GM12878 (cell line): ENCODE measurements around the gene TOMM40L. TPM values are rescaled to one million over a fixed set of nuclear protein-coding genes. Genes with fewer than 3 reads are reported as not detected.

Source experiments
- ATAC-seq: fragments of 200-7000 bp; cut with Tn5 transposase; 3 replicates; pipeline ENCODE4 v1.9.1; 2020; ENCODE audit warnings: mild to moderate bottlenecking, moderate library complexity
- BruUV-seq: library from RNA; stranded (reverse); fragments of 400-500 nt; replicated peaks from 2 replicates; lab custom pipeline; 2021; lab: Mats Ljungman, UMichigan
- CTCF ChIA-PET: fragments of 300-600 bp; sonication (Branson Sonifier 250); formaldehyde crosslinking; extraction: SDS; loops from one replicate; lab custom pipeline; 2021; ENCODE audit warnings: inconsistent platforms; lab: Yijun Ruan, JAX
- POLR2A ChIA-PET: fragments of 350-600 bp; formaldehyde crosslinking; extraction: SDS; loops from one replicate; lab custom pipeline; 2021; ENCODE audit warnings: inconsistent platforms; lab: Charles Lee
- RAD21 ChIA-PET: fragments of 300-600 bp; sonication (Branson Sonifier 250); formaldehyde crosslinking; loops from one replicate; lab custom pipeline; 2023; ENCODE audit warnings: antibody characterized with exemption; ENCODE audit not compliant: unreplicated experiment; lab: Charles Lee
- SMC1A ChIA-PET: fragments of 300-600 bp; sonication (Branson Sonifier 250); formaldehyde crosslinking; loops from one replicate; lab custom pipeline; 2023; ENCODE audit not compliant: unreplicated experiment, uncharacterized antibody; lab: Charles Lee
- DNase-seq: peaks from one replicate; pipeline ENCODE4 v3.0.0-alpha.2; 2011; ENCODE audit warnings: low read depth, low spot score
- FAIRE-seq: peaks from 3 replicates; lab custom pipeline; 2011; peaks lifted over from hg19 to GRCh38; lab: Jason Lieb, UNC
- H2AFZ ChIP-seq: 2 replicates; pipeline ENCODE4 v1.6.0; 2011; ENCODE audit warnings: low read depth, low read length, control low read depth; ENCODE audit not compliant: control insufficient read depth
- H3K27ac ChIP-seq: 2 replicates; pipeline ENCODE4 v1.5.1; 2011; ENCODE audit warnings: control low read depth; ENCODE audit not compliant: control insufficient read depth, insufficient read depth
- H3K27me3 ChIP-seq, 2 experiments: replicated peaks in 1 of 2; 2 replicates each; pipeline versions ENCODE4 v1.6.0 to v1.6.1; 2011; ENCODE audit warnings: low read length in 1 of 2; ENCODE audit not compliant: control insufficient read depth in 2 of 2, insufficient read depth in 2 of 2
- H3K36me3 ChIP-seq, 2 experiments: 2 replicates each; pipeline ENCODE4 v1.5.1; 2011; ENCODE audit warnings: low read length in 1 of 2; ENCODE audit not compliant: control insufficient read depth in 2 of 2, insufficient read depth in 2 of 2
- H3K4me1 ChIP-seq: 2 replicates; pipeline ENCODE4 v1.6.1; 2011; ENCODE audit warnings: mild to moderate bottlenecking, low read length, moderate library complexity, mixed read lengths; ENCODE audit not compliant: control insufficient read depth, insufficient read depth
- H3K4me2 ChIP-seq: 2 replicates; pipeline ENCODE4 v1.6.0; 2011; ENCODE audit warnings: control low read depth; ENCODE audit not compliant: control insufficient read depth, insufficient read depth
- H3K4me3 ChIP-seq: fragments of 200-600 bp; sonication (generic); 2 replicates; pipeline ENCODE4 v1.5.1; 2016
- H3K79me2 ChIP-seq: 2 replicates; pipeline ENCODE4 v1.6.0; 2011; ENCODE audit warnings: low read length; ENCODE audit not compliant: control insufficient read depth, insufficient read depth
- H3K9ac ChIP-seq: 2 replicates; pipeline ENCODE4 v1.8.0; 2011; ENCODE audit warnings: low read length, control low read depth, mixed read lengths; ENCODE audit not compliant: control insufficient read depth, insufficient read depth
- H3K9me3 ChIP-seq: replicated peaks from 3 replicates; pipeline ENCODE4 v1.5.1; 2011; ENCODE audit warnings: mild to moderate bottlenecking, low read length; ENCODE audit not compliant: control insufficient read depth, insufficient read depth
- H4K20me1 ChIP-seq: 2 replicates; pipeline ENCODE4 v1.6.0; 2011; ENCODE audit not compliant: control insufficient read depth, insufficient read depth
- ATF7 ChIP-seq: fragments of 450-650 bp; IDR thresholded peaks from 2 replicates; pipeline ENCODE4 v1.6.1; 2016; ENCODE audit warnings: low read depth, mild to moderate bottlenecking
- BACH1 ChIP-seq: fragments of 450-650 bp; IDR thresholded peaks from 2 replicates; pipeline ENCODE4 v1.6.1; 2017; ENCODE audit warnings: mild to moderate bottlenecking, borderline replicate concordance
- BHLHE40 ChIP-seq, 2 experiments: fragments of 450-650 bp in 1 of 2; IDR thresholded peaks; 2 replicates each; pipeline ENCODE4 v1.6.1; 2011 to 2017; ENCODE audit warnings: low read depth in 2 of 2, borderline replicate concordance in 1 of 2, improper control_type of control experiment in 1 of 2, low read length in 1 of 2, mild to moderate bottlenecking in 1 of 2
- CHD2 ChIP-seq: IDR thresholded peaks from 2 replicates; pipeline ENCODE4 v1.6.1; 2011; ENCODE audit warnings: low read depth, low read length, improper control_type of control experiment, borderline replicate concordance
- GATAD2B ChIP-seq: fragments of 450-650 bp; conservative IDR thresholded peaks from 2 replicates; pipeline ENCODE4 v1.6.1; 2017; ENCODE audit warnings: low read depth, mild to moderate bottlenecking, moderate library complexity
- IKZF1 ChIP-seq: fragments of 450-650 bp; conservative IDR thresholded peaks from 2 replicates; pipeline ENCODE4 v1.6.1; 2017; ENCODE audit warnings: antibody characterized with exemption, mild to moderate bottlenecking
- JUNB ChIP-seq: IDR thresholded peaks from 2 replicates; pipeline ENCODE4 v1.6.1; 2016; ENCODE audit warnings: antibody characterized with exemption, mild to moderate bottlenecking
- KDM1A ChIP-seq: fragments of 200-600 bp; sonication (generic); IDR thresholded peaks from 2 replicates; pipeline ENCODE4 v1.6.1; 2016; ENCODE audit warnings: borderline replicate concordance
- NBN ChIP-seq: fragments of 450-650 bp; IDR thresholded peaks from 2 replicates; pipeline ENCODE4 v1.6.1; 2016
- POLR2AphosphoS2 ChIP-seq: IDR thresholded peaks from 2 replicates; pipeline ENCODE4 v1.6.1; 2011; ENCODE audit warnings: low read depth, mild to moderate bottlenecking, low read length, improper control_type of control experiment, moderate library complexity
- POU2F2 ChIP-seq: IDR thresholded peaks from 3 replicates; pipeline ENCODE4 v1.6.1; 2011; ENCODE audit warnings: low read depth, mild to moderate bottlenecking, low read length, borderline replicate concordance
- SIN3A ChIP-seq: IDR thresholded peaks from 2 replicates; pipeline ENCODE4 v1.6.1; 2012; ENCODE audit warnings: low read depth, low read length, improper control_type of control experiment
- SP1 ChIP-seq: IDR thresholded peaks from one replicate; pipeline ENCODE4 v1.6.1; 2011; ENCODE audit warnings: low read depth, low read length
- SUPT20H ChIP-seq: IDR thresholded peaks from 2 replicates; pipeline ENCODE4 v1.6.1; 2011; ENCODE audit warnings: low read depth, mild to moderate bottlenecking, low read length, moderate library complexity, borderline replicate concordance; ENCODE audit not compliant: control insufficient read depth
- TCF3 ChIP-seq: IDR thresholded peaks from 2 replicates; pipeline ENCODE4 v1.6.1; 2012; ENCODE audit warnings: low read depth, mild to moderate bottlenecking, low read length, borderline replicate concordance; ENCODE audit not compliant: insufficient read depth
- YBX1 ChIP-seq: fragments of 450-650 bp; IDR thresholded peaks from 2 replicates; pipeline ENCODE4 v1.6.1; 2016; ENCODE audit warnings: antibody characterized with exemption
- YY1 ChIP-seq: IDR thresholded peaks from 2 replicates; pipeline ENCODE4 v1.6.1; 2011; ENCODE audit warnings: low read depth, mild to moderate bottlenecking, low read length
- ZNF207 ChIP-seq: fragments of 450-650 bp; IDR thresholded peaks from 2 replicates; pipeline ENCODE4 v1.6.1; 2014; ENCODE audit warnings: antibody characterized with exemption, mild to moderate bottlenecking, borderline replicate concordance
- WGBS: methylation state at CpG from one replicate; pipeline ENCODE4 v1.1.6; 2016; ENCODE audit warnings: low lambda C conversion rate; ENCODE audit not compliant: insufficient replicate concordance, insufficient coverage; ENCODE audit errors: missing lambda C conversion rate; 5-methylcytosine and 5-hydroxymethylcytosine counted together
- in situ Hi-C: fragments of 300-500 bp; cut with MboI; formaldehyde crosslinking; loops from 9 replicates; pipeline ENCODE4 v1.14.3; 2018; ENCODE audit warnings: mixed read lengths
- intact Hi-C: fragments of 100-400 bp; cut with micrococcal nuclease; formaldehyde crosslinking; loops from one replicate; pipeline ENCODE4 v1.14.2; 2022; ENCODE audit not compliant: unreplicated experiment
- polyA plus RNA-seq, 11 experiments: library from polyadenylated mRNA; depleted of rRNA in 4 of 11; unstranded in 6 of 11; stranded (reverse) in 5 of 11; fragments of >200 nt; fragmentation: Nextera tagmentation in 4 of 11; fragmentation: Illumina TruSeq in 1 of 11; extraction: Ambion mirVana in 4 of 11; extraction: Trizol in 1 of 11; gene quantifications; 1 replicate in 1 of 11; 2 replicates in 10 of 11; pipeline versions ENCODE4 v1.2.1 to v1.2.3, GENCODE V29; 2011 to 2016; ENCODE audit warnings: inconsistent platforms in 2 of 11, missing spikeins in 2 of 11, low read depth in 1 of 11
- total RNA-seq, 4 experiments: library from RNA; depleted of rRNA in 3 of 4; stranded (reverse); fragments of >200 nt in 3 of 4; fragmentation: Illumina TruSeq in 1 of 4; extraction: Trizol in 1 of 4; gene quantifications; 2 replicates each; pipeline versions ENCODE4 v1.2.1 to v1.2.3, GENCODE V29; 2013 to 2021
- TF ChIP-seq, protein P1 (sequence below): fragments of 450-650 bp; IDR thresholded peaks from 2 replicates; pipeline ENCODE4 v1.6.1; 2016; ENCODE audit warnings: mild to moderate bottlenecking
- TF ChIP-seq, protein P2 (sequence below): IDR thresholded peaks from 2 replicates; pipeline ENCODE4 v1.6.1; 2011; ENCODE audit warnings: borderline replicate concordance, low read depth, mild to moderate bottlenecking, moderate library complexity, low read length; ENCODE audit not compliant: insufficient read depth, poor library complexity, severe bottlenecking

The TOMM40L gene
- total and polyA plus RNA-seq, 10 of the 15 experiments (the other 5 are each of a cell fraction or from before 2014, with no cell fraction given): 5.9 to 21.6 (median 15.7) TPM

DNA sequence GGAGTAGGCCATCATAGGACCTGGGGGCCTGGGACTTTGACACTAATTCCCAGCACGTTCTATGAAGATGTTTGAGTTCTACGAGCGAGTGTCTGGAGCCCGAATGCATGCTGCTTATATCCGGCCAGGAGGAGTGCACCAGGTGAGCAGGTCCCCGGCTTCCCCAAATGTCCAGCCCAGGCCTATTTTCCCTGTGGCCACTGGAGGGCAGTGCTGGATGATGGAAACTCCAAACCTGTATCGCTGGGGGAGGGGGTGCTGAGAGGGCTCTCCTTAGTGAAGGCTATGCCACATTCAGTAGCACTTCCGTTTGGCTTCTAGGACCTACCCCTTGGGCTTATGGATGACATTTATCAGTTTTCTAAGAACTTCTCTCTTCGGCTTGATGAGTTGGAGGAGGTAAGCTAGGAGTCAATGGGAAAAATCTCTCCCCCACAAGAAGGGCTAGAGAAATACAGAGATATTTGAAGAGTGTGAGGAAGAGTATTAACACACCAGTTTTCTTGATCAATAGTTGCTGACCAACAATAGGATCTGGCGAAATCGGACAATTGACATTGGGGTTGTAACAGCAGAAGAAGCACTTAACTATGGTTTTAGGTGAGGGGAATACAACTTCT is 16.0 kb upstream of the TOMM40L start (continued):
- TF ChIP-seq BACH1: 0 out of 2 replicates have a peak, but pooled peaks have one; percentile 19
- peak; percentile 83 for TF ChIP-seq CHD2
- TF ChIP-seq, protein P1, sequence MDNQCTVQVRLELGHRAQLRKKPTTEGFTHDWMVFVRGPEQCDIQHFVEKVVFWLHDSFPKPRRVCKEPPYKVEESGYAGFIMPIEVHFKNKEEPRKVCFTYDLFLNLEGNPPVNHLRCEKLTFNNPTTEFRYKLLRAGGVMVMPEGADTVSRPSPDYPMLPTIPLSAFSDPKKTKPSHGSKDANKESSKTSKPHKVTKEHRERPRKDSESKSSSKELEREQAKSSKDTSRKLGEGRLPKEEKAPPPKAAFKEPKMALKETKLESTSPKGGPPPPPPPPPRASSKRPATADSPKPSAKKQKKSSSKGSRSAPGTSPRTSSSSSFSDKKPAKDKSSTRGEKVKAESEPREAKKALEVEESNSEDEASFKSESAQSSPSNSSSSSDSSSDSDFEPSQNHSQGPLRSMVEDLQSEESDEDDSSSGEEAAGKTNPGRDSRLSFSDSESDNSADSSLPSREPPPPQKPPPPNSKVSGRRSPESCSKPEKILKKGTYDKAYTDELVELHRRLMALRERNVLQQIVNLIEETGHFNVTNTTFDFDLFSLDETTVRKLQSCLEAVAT: 0 out of 2 replicates have a peak, but pooled peaks have one; percentile 20
- TF ChIP-seq BHLHE40 (IDR thresholded peaks at IDR 0.05; ENCODE audit: borderline replicate concordance in 1 of 2, low read depth in 2 of 2, low read length in 1 of 2): 0 out of 4 replicates have a peak, but pooled peaks of 1 of the 2 experiments have one; percentile 14
- TF ChIP-seq IKZF1: 0 out of 2 replicates have a peak, but pooled peaks have one; percentile 34
- peak; percentile 78 for TF ChIP-seq YY1
- TF ChIP-seq ZNF207: 0 out of 2 replicates have a peak, but pooled peaks have one; percentile 20

- Histone ChIP-seq H3K4me1 (peaks cover 21% of the 10 kb centered on the region), H3K27ac (no peak overlapping the region), H3K9me3 (no peaks in the 10 kb centered on the region), H2AFZ (no peak overlapping the region), H3K36me3 (peaks cover 10 to 29% of the 10 kb centered on the region in 2 experiments), H3K27me3 (no peaks in the 10 kb centered on the region), H3K9ac (no peak overlapping the region), H3K4me3 (no peak overlapping the region), H3K4me2 (no peak overlapping the region), H3K79me2 (no peaks in the 10 kb centered on the region), H4K20me1 (no peaks in the 10 kb centered on the region)
- ChIA-PET SMC1A (interaction anchor here (4.4 kb wide), 1 partner anchor 10 kb away, joined by 53 read pairs; the partner anchor contains the start of genes APOA2 and TOMM40L), RAD21 (no interaction called here), CTCF (interaction anchor here (5.0 to 17.1 kb wide), 2 partner anchors 7 to 12 kb away, joined by 58 to 385 read pairs; partner anchors contain the start of genes NDUFS2 and TOMM40L), POLR2A (no interaction called here)
- intact Hi-C loops (no loop called here), in situ Hi-C loops (no loop called here)
- WGBS: over 99% methylated on average over 9 of the region's 9 CpGs
- ATAC-seq (no peak), DNase-seq (no peak), FAIRE-seq (no peak)
- BruUV-seq: no TSS peak
- no peak for TF ChIP-seq POLR2AphosphoS2
- TF ChIP-seq SP1: no peak
- TF ChIP-seq, protein P2, sequence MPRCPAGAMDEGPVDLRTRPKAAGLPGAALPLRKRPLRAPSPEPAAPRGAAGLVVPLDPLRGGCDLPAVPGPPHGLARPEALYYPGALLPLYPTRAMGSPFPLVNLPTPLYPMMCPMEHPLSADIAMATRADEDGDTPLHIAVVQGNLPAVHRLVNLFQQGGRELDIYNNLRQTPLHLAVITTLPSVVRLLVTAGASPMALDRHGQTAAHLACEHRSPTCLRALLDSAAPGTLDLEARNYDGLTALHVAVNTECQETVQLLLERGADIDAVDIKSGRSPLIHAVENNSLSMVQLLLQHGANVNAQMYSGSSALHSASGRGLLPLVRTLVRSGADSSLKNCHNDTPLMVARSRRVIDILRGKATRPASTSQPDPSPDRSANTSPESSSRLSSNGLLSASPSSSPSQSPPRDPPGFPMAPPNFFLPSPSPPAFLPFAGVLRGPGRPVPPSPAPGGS: no peak
- no peak for TF ChIP-seq GATAD2B
- no peak for TF ChIP-seq SUPT20H
- TF ChIP-seq KDM1A: no peak
- no peak for TF ChIP-seq NBN
- TF ChIP-seq ATF7: no peak
- no peak for TF ChIP-seq IKZF1
- no peak for TF ChIP-seq POU2F2
- TF ChIP-seq ZNF207: no peak
- no peak for TF ChIP-seq JUNB
- no peak for TF ChIP-seq SIN3A
- no peak for TF ChIP-seq TCF3
- no peak for TF ChIP-seq YBX1
These were observed 11.5 kb upstream of the TOMM40L start for GRCh38 chr1:161214369-161214768.
